Measurements from ENCODE around the gene RPTOR.
"Not testable (repeated sequence)": the region's sequence is repeated elsewhere in the genome, so short reads cannot be mapped to it uniquely, and the experiment has no call there.

The RPTOR gene

GRCh38 chr17:80875480-80875995 lies 330.9 kb downstream of the RPTOR start:
- H3K27ac Mint-ChIP-seq; H3K27me3 Mint-ChIP-seq; intact Hi-C loops (cut with micrococcal nuclease); H3K9me3 Mint-ChIP-seq; H3K4me3 Mint-ChIP-seq: not testable (repeated sequence)
- H3K4me1 Mint-ChIP-seq (ENCODE audit: low read depth): peaks cover 64% of the 10 kb centered on the region
- peaks cover 35% of the 10 kb centered on the region for H3K36me3 Mint-ChIP-seq (ENCODE audit: low read depth)

- H3K27me3 Mint-ChIP-seq; H3K4me3 Mint-ChIP-seq; intact Hi-C loops (cut with micrococcal nuclease); H3K9me3 Mint-ChIP-seq: not testable (repeated sequence)
- H3K4me1 Mint-ChIP-seq (ENCODE audit: low read depth): peaks cover 64% of the 10 kb centered on the region
- peak overlapping the region; percentile 61 for H3K27ac Mint-ChIP-seq
- peaks cover 38% of the 10 kb centered on the region for H3K36me3 Mint-ChIP-seq (ENCODE audit: low read depth)
Observed at GRCh38 chr17:80876456-80876949, 331.9 kb downstream of the RPTOR start.

- Mint-ChIP-seq H3K36me3 (ENCODE audit: low read depth) (peaks cover 45% of the 10 kb centered on the region), H3K27me3 (peaks cover 2% of the 10 kb centered on the region), H3K9me3 (no peaks in the 10 kb centered on the region), H3K4me3 (no peak overlapping the region), H3K4me1 (ENCODE audit: low read depth) (peaks cover 63% of the 10 kb centered on the region), H3K27ac (peak overlapping the region; percentile 61)
- intact Hi-C loops (cut with micrococcal nuclease): no loop called here
Observed at GRCh38 chr17:80876950-80877728, 332.5 kb downstream of the RPTOR start.

GRCh38 chr17:80877729-80878303 lies 333.2 kb downstream of the RPTOR start:
- no peaks in the 10 kb centered on the region for H3K27me3 Mint-ChIP-seq
- intact Hi-C loops (cut with micrococcal nuclease): no loop called here
- no peak overlapping the region for H3K27ac Mint-ChIP-seq
- no peak overlapping the region for H3K4me3 Mint-ChIP-seq
- peaks cover 58% of the 10 kb centered on the region for H3K4me1 Mint-ChIP-seq (ENCODE audit: low read depth)
- peaks cover 51% of the 10 kb centered on the region for H3K36me3 Mint-ChIP-seq (ENCODE audit: low read depth)
- no peaks in the 10 kb centered on the region for H3K9me3 Mint-ChIP-seq

GRCh38 chr17:80878876-80879722 lies 334.5 kb downstream of the RPTOR start:
- Mint-ChIP-seq H3K36me3 (ENCODE audit: low read depth) (peaks cover 64% of the 10 kb centered on the region), H3K9me3 (no peaks in the 10 kb centered on the region), H3K27ac (no peak overlapping the region), H3K27me3 (no peaks in the 10 kb centered on the region), H3K4me1 (ENCODE audit: low read depth) (peaks cover 48% of the 10 kb centered on the region), H3K4me3 (no peak overlapping the region)
- intact Hi-C loops (cut with micrococcal nuclease): no loop called here

GRCh38 chr17:80879723-80880647 lies 335.3 kb downstream of the RPTOR start:
- Mint-ChIP-seq H3K36me3 (ENCODE audit: low read depth) (peaks cover 67% of the 10 kb centered on the region), H3K27me3 (no peaks in the 10 kb centered on the region), H3K9me3 (no peaks in the 10 kb centered on the region), H3K4me1 (ENCODE audit: low read depth) (peaks cover 57% of the 10 kb centered on the region), H3K4me3 (no peak overlapping the region), H3K27ac (peak overlapping the region; percentile 2)
- intact Hi-C loops (cut with micrococcal nuclease): no loop called here

- Mint-ChIP-seq H3K4me1 (ENCODE audit: low read depth) (peaks cover 57% of the 10 kb centered on the region), H3K27ac (peak overlapping the region; percentile 2), H3K27me3 (no peaks in the 10 kb centered on the region), H3K36me3 (ENCODE audit: low read depth) (peaks cover 67% of the 10 kb centered on the region), H3K4me3 (no peak overlapping the region), H3K9me3 (no peaks in the 10 kb centered on the region)
- intact Hi-C loops (cut with micrococcal nuclease): no loop called here
Observed at GRCh38 chr17:80880648-80880985, 336.0 kb downstream of the RPTOR start.

- no peaks in the 10 kb centered on the region for H3K27me3 Mint-ChIP-seq
- intact Hi-C loops (cut with micrococcal nuclease): no loop called here
- peaks cover 63% of the 10 kb centered on the region for H3K4me1 Mint-ChIP-seq (ENCODE audit: low read depth)
- no peak overlapping the region for H3K4me3 Mint-ChIP-seq
- no peaks in the 10 kb centered on the region for H3K9me3 Mint-ChIP-seq
- peaks cover 73% of the 10 kb centered on the region for H3K36me3 Mint-ChIP-seq (ENCODE audit: low read depth)
- H3K27ac Mint-ChIP-seq: peak overlapping the region; percentile 2
Observed at GRCh38 chr17:80881306-80881705, 336.7 kb downstream of the RPTOR start.

GRCh38 chr17:80882323-80882722 lies 337.7 kb downstream of the RPTOR start:
- peaks cover 64% of the 10 kb centered on the region for H3K4me1 Mint-ChIP-seq (ENCODE audit: low read depth)
- H3K9me3 Mint-ChIP-seq: no peaks in the 10 kb centered on the region
- H3K36me3 Mint-ChIP-seq (ENCODE audit: low read depth): peaks cover 74% of the 10 kb centered on the region
- H3K27me3 Mint-ChIP-seq: peaks cover 2% of the 10 kb centered on the region
- H3K27ac Mint-ChIP-seq: peak overlapping the region; percentile 2
- intact Hi-C loops (cut with micrococcal nuclease): no loop called here
- H3K4me3 Mint-ChIP-seq: no peak overlapping the region

GRCh38 chr17:80882926-80883685 lies 338.5 kb downstream of the RPTOR start:
- peaks cover 74% of the 10 kb centered on the region for H3K36me3 Mint-ChIP-seq (ENCODE audit: low read depth)

GRCh38 chr17:80883831-80884735 lies 339.4 kb downstream of the RPTOR start:
- Mint-ChIP-seq H3K27me3 (peaks cover 6% of the 10 kb centered on the region), H3K4me3 (no peak overlapping the region), H3K27ac (peak overlapping the region; percentile 34), H3K36me3 (ENCODE audit: low read depth) (peaks cover 81% of the 10 kb centered on the region), H3K9me3 (no peaks in the 10 kb centered on the region), H3K4me1 (ENCODE audit: low read depth) (peaks cover 64% of the 10 kb centered on the region)
- intact Hi-C loops (cut with micrococcal nuclease): no loop called here

More at GRCh38 chr17:80882926-80883685, 338.5 kb downstream of the RPTOR start:
- H3K9me3 Mint-ChIP-seq: no peaks in the 10 kb centered on the region
- H3K27me3 Mint-ChIP-seq: peaks cover 2% of the 10 kb centered on the region
- H3K4me3 Mint-ChIP-seq: no peak overlapping the region
- intact Hi-C loops (cut with micrococcal nuclease): no loop called here
- H3K27ac Mint-ChIP-seq: no peak overlapping the region
- H3K4me1 Mint-ChIP-seq (ENCODE audit: low read depth): peaks cover 57% of the 10 kb centered on the region

GRCh38 chr17:80884811-80885210 lies 340.2 kb downstream of the RPTOR start:
- Mint-ChIP-seq H3K27me3 (peaks cover 9% of the 10 kb centered on the region), H3K9me3 (no peaks in the 10 kb centered on the region), H3K27ac (peak overlapping the region; percentile 34), H3K4me3 (no peak overlapping the region), H3K36me3 (ENCODE audit: low read depth) (peaks cover 87% of the 10 kb centered on the region), H3K4me1 (ENCODE audit: low read depth) (peaks cover 63% of the 10 kb centered on the region)
- intact Hi-C loops (cut with micrococcal nuclease): no loop called here
